ENCODE results near the gene ADAMTS12.

Gene ADAMTS12

GRCh38 chr5:33649549-33650482 lies 242.0 kb downstream of the ADAMTS12 start:
- in situ Hi-C loops (cut with HindIII; ENCODE audit: low pct_ligation_motif_present, low pct_unique_long_range_greater_than_20kb, low sequenced_read_pairs): no loop called here
- DNase-seq: peak; percentile 2

GRCh38 chr5:33641744-33642505 lies 249.9 kb downstream of the ADAMTS12 start:
- in situ Hi-C loops (cut with HindIII; ENCODE audit: low pct_ligation_motif_present, low pct_unique_long_range_greater_than_20kb, low sequenced_read_pairs): no loop called here
- DNase-seq: no peak

GRCh38 chr5:33639474-33639873 lies 252.3 kb downstream of the ADAMTS12 start:
- DNase-seq: no peak
- in situ Hi-C loops (cut with HindIII; ENCODE audit: low pct_ligation_motif_present, low pct_unique_long_range_greater_than_20kb, low sequenced_read_pairs): no loop called here

- no peak for DNase-seq
- in situ Hi-C loops (cut with HindIII; ENCODE audit: low pct_ligation_motif_present, low pct_unique_long_range_greater_than_20kb, low sequenced_read_pairs): no loop called here
Measured at GRCh38 chr5:33637011-33637410, 254.8 kb downstream of the ADAMTS12 start.

GRCh38 chr5:33635582-33635981 lies 256.2 kb downstream of the ADAMTS12 start:
- in situ Hi-C loops (cut with HindIII; ENCODE audit: low pct_ligation_motif_present, low pct_unique_long_range_greater_than_20kb, low sequenced_read_pairs): no loop called here

GRCh38 chr5:33633699-33634098 lies 258.1 kb downstream of the ADAMTS12 start:
- in situ Hi-C loops (cut with HindIII; ENCODE audit: low pct_ligation_motif_present, low pct_unique_long_range_greater_than_20kb, low sequenced_read_pairs): no loop called here
- DNase-seq: no peak

More at GRCh38 chr5:33635582-33635981, 256.2 kb downstream of the ADAMTS12 start:
- DNase-seq: no peak

GRCh38 chr5:33631786-33632185 lies 260.0 kb downstream of the ADAMTS12 start:
- DNase-seq: peak; percentile 47
- in situ Hi-C loops (cut with HindIII; ENCODE audit: low pct_ligation_motif_present, low pct_unique_long_range_greater_than_20kb, low sequenced_read_pairs): no loop called here

GRCh38 chr5:33631139-33631538 lies 260.7 kb downstream of the ADAMTS12 start:
- DNase-seq: no peak
- in situ Hi-C loops (cut with HindIII; ENCODE audit: low pct_ligation_motif_present, low pct_unique_long_range_greater_than_20kb, low sequenced_read_pairs): no loop called here

- in situ Hi-C loops (cut with HindIII; ENCODE audit: low pct_ligation_motif_present, low pct_unique_long_range_greater_than_20kb, low sequenced_read_pairs): no loop called here
- DNase-seq: no peak
Measured at GRCh38 chr5:33629999-33630398, 261.8 kb downstream of the ADAMTS12 start.

- no peak for DNase-seq
- in situ Hi-C loops (cut with HindIII; ENCODE audit: low pct_ligation_motif_present, low pct_unique_long_range_greater_than_20kb, low sequenced_read_pairs): no loop called here
Measured at GRCh38 chr5:33628796-33629195, 263.0 kb downstream of the ADAMTS12 start.

GRCh38 chr5:33621514-33621913 lies 270.3 kb downstream of the ADAMTS12 start:
- in situ Hi-C loops (cut with HindIII; ENCODE audit: low pct_ligation_motif_present, low pct_unique_long_range_greater_than_20kb, low sequenced_read_pairs): no loop called here
- DNase-seq: no peak

GRCh38 chr5:33614039-33614438 lies 277.8 kb downstream of the ADAMTS12 start:
- no peak for DNase-seq
- in situ Hi-C loops (cut with HindIII; ENCODE audit: low pct_ligation_motif_present, low pct_unique_long_range_greater_than_20kb, low sequenced_read_pairs): no loop called here

- no peak for DNase-seq
- in situ Hi-C loops (cut with HindIII; ENCODE audit: low pct_ligation_motif_present, low pct_unique_long_range_greater_than_20kb, low sequenced_read_pairs): no loop called here
Measured at GRCh38 chr5:33612386-33612785, 279.4 kb downstream of the ADAMTS12 start.

GRCh38 chr5:33611877-33612276 lies 279.9 kb downstream of the ADAMTS12 start:
- no peak for DNase-seq
- in situ Hi-C loops (cut with HindIII; ENCODE audit: low pct_ligation_motif_present, low pct_unique_long_range_greater_than_20kb, low sequenced_read_pairs): no loop called here

- DNase-seq: no peak
- in situ Hi-C loops (cut with HindIII; ENCODE audit: low pct_ligation_motif_present, low pct_unique_long_range_greater_than_20kb, low sequenced_read_pairs): no loop called here
Measured at GRCh38 chr5:33608344-33609041, 283.3 kb downstream of the ADAMTS12 start.

- in situ Hi-C loops (cut with HindIII; ENCODE audit: low pct_ligation_motif_present, low pct_unique_long_range_greater_than_20kb, low sequenced_read_pairs): no loop called here
- DNase-seq: no peak
Measured at GRCh38 chr5:33604503-33604902, 287.3 kb downstream of the ADAMTS12 start.

- in situ Hi-C loops (cut with HindIII; ENCODE audit: low pct_ligation_motif_present, low pct_unique_long_range_greater_than_20kb, low sequenced_read_pairs): no loop called here
- no peak for DNase-seq
Measured at GRCh38 chr5:33601881-33602280, 289.9 kb downstream of the ADAMTS12 start.

- in situ Hi-C loops (cut with HindIII; ENCODE audit: low pct_ligation_motif_present, low pct_unique_long_range_greater_than_20kb, low sequenced_read_pairs): no loop called here
Measured at GRCh38 chr5:33595303-33595702, 296.5 kb downstream of the ADAMTS12 start.

GRCh38 chr5:33594006-33594405 lies 297.8 kb downstream of the ADAMTS12 start:
- in situ Hi-C loops (cut with HindIII; ENCODE audit: low pct_ligation_motif_present, low pct_unique_long_range_greater_than_20kb, low sequenced_read_pairs): no loop called here
- DNase-seq: no peak

More at GRCh38 chr5:33595303-33595702, 296.5 kb downstream of the ADAMTS12 start:
- no peak for DNase-seq
